Measurements from ENCODE around the gene AUTS2.

Gene AUTS2

GRCh38 chr7:69656890-69657289 lies 58.6 kb downstream of the AUTS2 start:
- no peak for DNase-seq (ENCODE audit: low read depth)

GRCh38 chr7:69657331-69657730 lies 59.1 kb downstream of the AUTS2 start:
- no peak for DNase-seq (ENCODE audit: low read depth)

- no peak for DNase-seq (ENCODE audit: low read depth)
These were observed 59.7 kb downstream of the AUTS2 start for GRCh38 chr7:69657985-69658384.

- DNase-seq (ENCODE audit: low read depth) = no peak
These were observed 61.7 kb downstream of the AUTS2 start for GRCh38 chr7:69659983-69660382.

- DNase-seq (ENCODE audit: low read depth) = no peak
These were observed 63.1 kb downstream of the AUTS2 start for GRCh38 chr7:69661342-69661741.

GRCh38 chr7:69663911-69664832 lies 65.9 kb downstream of the AUTS2 start:
- DNase-seq (ENCODE audit: low read depth) = no peak

- no peak for DNase-seq (ENCODE audit: low read depth)
These were observed 67.1 kb downstream of the AUTS2 start for GRCh38 chr7:69665369-69665768.

- DNase-seq (ENCODE audit: low read depth) = no peak
These were observed 70.1 kb downstream of the AUTS2 start for GRCh38 chr7:69668339-69668870.

GRCh38 chr7:69670701-69671100 lies 72.4 kb downstream of the AUTS2 start:
- DNase-seq (ENCODE audit: low read depth) = no peak

GRCh38 chr7:69673074-69673473 lies 74.8 kb downstream of the AUTS2 start:
- no peak for DNase-seq (ENCODE audit: low read depth)

- DNase-seq (ENCODE audit: low read depth) = no peak
These were observed 76.5 kb downstream of the AUTS2 start for GRCh38 chr7:69674701-69675182.

- no peak for DNase-seq (ENCODE audit: low read depth)
These were observed 78.0 kb downstream of the AUTS2 start for GRCh38 chr7:69676247-69676646.

- DNase-seq (ENCODE audit: low read depth) = no peak
These were observed 79.0 kb downstream of the AUTS2 start for GRCh38 chr7:69677054-69677852.

GRCh38 chr7:69677881-69678493 lies 79.7 kb downstream of the AUTS2 start:
- no peak for DNase-seq (ENCODE audit: low read depth)

GRCh38 chr7:69678494-69679187 lies 80.4 kb downstream of the AUTS2 start:
- DNase-seq (ENCODE audit: low read depth) = no peak

- DNase-seq (ENCODE audit: low read depth) = no peak
These were observed 82.9 kb downstream of the AUTS2 start for GRCh38 chr7:69681181-69681580.

GRCh38 chr7:69682518-69682917 lies 84.2 kb downstream of the AUTS2 start:
- no peak for DNase-seq (ENCODE audit: low read depth)

- DNase-seq (ENCODE audit: low read depth) = no peak
These were observed 84.7 kb downstream of the AUTS2 start for GRCh38 chr7:69683002-69683401.

GRCh38 chr7:69684369-69685292 lies 86.4 kb downstream of the AUTS2 start:
- no peak for DNase-seq (ENCODE audit: low read depth)

GRCh38 chr7:69685293-69685631 lies 87.0 kb downstream of the AUTS2 start:
- no peak for DNase-seq (ENCODE audit: low read depth)

- DNase-seq (ENCODE audit: low read depth) = no peak
These were observed 88.1 kb downstream of the AUTS2 start for GRCh38 chr7:69686366-69686765.

All from stimulated activated CD8-positive, alpha-beta memory T cell treated with anti-CD3 and anti-CD28 coated beads, Interleukin-4, amount 100 ng/mL, for 24 hours (primary cell).